ENCODE measurements around the gene S100A7.

- TF ChIP-seq CTCF (IDR thresholded peaks at IDR 0.05): no peak
- no peak for TF ChIP-seq POLR2AphosphoS5 (IDR thresholded peaks at IDR 0.05)
These were observed 30.9 kb downstream of the S100A7 start for GRCh38 chr1:153429266-153430165.
